ENCODE results near the gene PYM1.
A peak's percentile ranks its signal among the peaks of the same experiment; 100 is the strongest.
"Not testable (repeated sequence)": the region's sequence is repeated elsewhere in the genome, so short reads cannot be mapped to it uniquely, and the experiment has no call there.

The PYM1 gene

GRCh38 chr12:55938826-55939501 lies 11.3 kb upstream of the PYM1 start:
- DNase-seq, result no peak

- no peak for DNase-seq
Measured at GRCh38 chr12:55937981-55938380, 10.3 kb upstream of the PYM1 start.

GRCh38 chr12:55935738-55936151 lies 8.1 kb upstream of the PYM1 start:
- DNase-seq, result no peak

- DNase-seq, result no peak
Measured at GRCh38 chr12:55934773-55935172, 7.1 kb upstream of the PYM1 start.

- DNase-seq, result no peak
Measured at GRCh38 chr12:55933799-55934742, 6.4 kb upstream of the PYM1 start.

- DNase-seq, result no peak
Measured at GRCh38 chr12:55933169-55933798, 5.6 kb upstream of the PYM1 start.

GRCh38 chr12:55932551-55932910 lies 4.8 kb upstream of the PYM1 start:
- no peak for DNase-seq

GRCh38 chr12:55931780-55932550 lies 4.3 kb upstream of the PYM1 start:
- peak; percentile 31 for DNase-seq

GRCh38 chr12:55931317-55931779 lies 3.7 kb upstream of the PYM1 start:
- DNase-seq, result no peak

GRCh38 chr12:55930771-55931316 lies 3.1 kb upstream of the PYM1 start, which contains the start of gene DGKA:
Gene DGKA (plus strand): TSS chr12:55931162. CDS start chr12:55936504, 5,342 bp downstream.
- peak; percentile 65 for DNase-seq

- peak; percentile 83 for DNase-seq
Measured at GRCh38 chr12:55929306-55929791, 1.7 kb upstream of the PYM1 start.

- peak; percentile 93 for DNase-seq
Measured at GRCh38 chr12:55926738-55927587, 731 bp downstream of the PYM1 start.

GRCh38 chr12:55925870-55926737 lies 1.6 kb downstream of the PYM1 start:
- DNase-seq, result no peak

- no peak for DNase-seq
Measured at GRCh38 chr12:55925371-55925770, 2.3 kb downstream of the PYM1 start.

- DNase-seq, result not testable (repeated sequence)
Measured at GRCh38 chr12:55923648-55924047, 4.0 kb downstream of the PYM1 start.

GRCh38 chr12:55922126-55922525 lies 5.6 kb downstream of the PYM1 start:
- DNase-seq, result no peak

- not testable (repeated sequence) for DNase-seq
Measured at GRCh38 chr12:55919032-55919431, 8.7 kb downstream of the PYM1 start.

- DNase-seq, result no peak
Measured at GRCh38 chr12:55915482-55915859, 12.2 kb downstream of the PYM1 start.

- DNase-seq, result no peak
Measured at GRCh38 chr12:55912908-55913307, 14.8 kb downstream of the PYM1 start.

GRCh38 chr12:55909513-55909884 lies 18.2 kb downstream of the PYM1 start:
- DNase-seq, result no peak
